ELR (cell line): ENCODE results near the gene FTO.

Source experiments
- DNase-seq: peaks from one replicate; pipeline ENCODE4 v3.0.0-alpha.2; 2015; ENCODE audit warnings: low read depth

FTO gene

DNA sequence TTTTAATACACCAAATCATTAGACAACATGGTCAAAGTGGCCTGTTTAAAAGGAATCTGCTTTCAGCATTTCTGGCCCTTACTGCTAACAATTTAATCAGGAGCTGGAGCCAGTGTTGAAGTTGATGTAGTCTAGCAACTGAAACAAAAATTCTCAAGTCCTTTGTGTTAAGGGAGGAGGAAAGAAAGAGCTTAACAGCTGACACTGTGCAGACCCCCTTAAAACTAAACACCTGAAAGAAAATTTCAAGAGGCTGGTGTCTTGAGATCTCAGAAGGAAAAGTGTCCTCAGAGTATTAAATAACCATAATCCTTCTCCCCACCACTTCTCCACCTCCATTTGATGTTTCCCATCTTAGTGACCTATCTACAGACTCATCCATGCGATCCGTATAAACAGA is 232.1 kb downstream of the FTO start:
- DNase-seq: no peak

DNA sequence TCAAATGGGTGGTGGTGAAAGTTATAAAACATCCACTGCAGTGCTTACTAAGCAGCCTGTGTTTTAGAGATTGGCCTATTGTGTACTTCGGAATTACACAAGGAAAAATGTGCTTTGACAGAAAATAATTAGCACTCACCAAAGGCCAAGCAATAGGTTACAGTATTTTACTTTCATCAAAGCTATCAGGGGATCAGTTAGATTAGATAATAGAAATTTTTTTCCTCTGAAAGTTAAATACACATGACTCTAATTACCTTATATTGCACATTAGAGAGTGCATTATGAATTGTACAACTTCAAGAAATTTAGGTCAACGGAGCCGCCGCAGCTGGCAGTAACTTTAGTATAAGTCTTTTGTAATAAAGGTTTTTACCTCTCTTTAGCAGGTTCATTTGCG is 232.6 kb downstream of the FTO start:
- no peak for DNase-seq

DNA sequence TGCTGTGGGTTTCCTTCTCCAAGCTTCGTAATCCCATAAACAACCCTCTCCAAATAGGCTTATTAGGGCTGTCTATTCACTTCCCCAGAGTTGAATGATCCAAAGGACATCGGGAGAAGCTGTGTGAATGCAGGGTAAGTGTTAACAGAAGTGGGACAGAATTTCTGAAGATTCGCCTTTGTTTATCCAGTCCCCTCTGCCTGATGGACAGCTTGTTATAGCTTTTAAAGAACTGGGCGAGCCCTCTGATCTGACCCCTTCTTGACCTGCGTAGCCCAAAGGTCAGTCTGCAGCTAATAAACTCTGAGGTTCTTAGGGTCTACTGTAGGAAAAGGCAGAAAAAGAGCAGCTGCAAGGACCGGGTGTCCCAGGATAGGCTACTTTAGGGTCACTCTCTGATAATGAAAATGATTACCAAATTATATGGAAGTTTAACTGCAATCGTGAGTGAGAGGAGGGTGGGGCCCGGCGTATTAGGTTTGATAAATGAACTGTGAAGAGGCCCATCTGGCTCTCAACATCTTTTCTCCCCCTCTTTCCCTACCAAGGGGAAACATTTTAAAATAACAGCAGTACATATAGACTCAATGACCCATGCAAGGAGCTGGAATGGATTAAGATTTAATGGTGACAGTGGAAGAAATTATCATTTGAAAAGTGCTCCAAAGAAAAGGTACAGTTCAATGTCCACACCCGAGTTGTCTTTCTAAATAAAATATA is 233.4 kb downstream of the FTO start:
- DNase-seq: no peak

DNA sequence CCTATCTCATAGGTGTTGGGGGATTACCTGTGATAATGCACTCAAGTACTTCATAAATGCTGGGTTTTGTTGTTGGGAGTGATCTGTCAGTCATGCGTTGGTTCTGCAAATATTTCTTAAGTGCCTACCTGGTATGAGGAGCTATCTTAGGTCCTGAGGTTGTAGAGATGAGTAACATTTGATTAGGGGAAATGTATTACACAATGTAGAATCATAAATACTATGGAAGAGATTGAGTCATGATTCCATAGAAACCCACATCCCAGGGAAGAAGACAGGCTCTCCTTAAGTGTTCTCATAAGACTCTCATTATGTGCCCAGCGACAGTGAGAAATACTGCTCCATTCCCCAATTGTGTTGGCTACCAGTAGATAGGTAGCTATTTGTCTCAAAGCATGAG is 240.1 kb downstream of the FTO start:
- peak; percentile 40 for DNase-seq

DNA sequence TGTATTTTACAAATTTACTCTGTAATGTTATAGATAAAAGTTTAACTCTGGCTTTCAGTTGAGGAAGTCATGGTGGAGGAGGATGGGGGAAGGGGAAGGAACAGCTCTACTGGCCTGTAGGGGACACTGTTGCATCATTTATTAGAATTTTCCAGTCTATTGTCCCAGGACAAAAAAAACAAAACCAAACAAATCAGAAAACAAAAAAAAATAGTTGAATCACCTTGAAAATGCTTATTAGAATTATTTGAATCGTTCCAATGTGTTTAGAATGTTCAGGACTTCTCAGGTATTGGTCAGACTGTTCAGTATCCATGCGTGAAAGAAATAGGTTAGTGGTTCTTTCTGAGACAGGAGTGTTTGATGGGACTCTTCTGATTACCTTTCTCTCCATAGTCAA is 242.0 kb downstream of the FTO start:
- DNase-seq: peak; percentile 61

DNA sequence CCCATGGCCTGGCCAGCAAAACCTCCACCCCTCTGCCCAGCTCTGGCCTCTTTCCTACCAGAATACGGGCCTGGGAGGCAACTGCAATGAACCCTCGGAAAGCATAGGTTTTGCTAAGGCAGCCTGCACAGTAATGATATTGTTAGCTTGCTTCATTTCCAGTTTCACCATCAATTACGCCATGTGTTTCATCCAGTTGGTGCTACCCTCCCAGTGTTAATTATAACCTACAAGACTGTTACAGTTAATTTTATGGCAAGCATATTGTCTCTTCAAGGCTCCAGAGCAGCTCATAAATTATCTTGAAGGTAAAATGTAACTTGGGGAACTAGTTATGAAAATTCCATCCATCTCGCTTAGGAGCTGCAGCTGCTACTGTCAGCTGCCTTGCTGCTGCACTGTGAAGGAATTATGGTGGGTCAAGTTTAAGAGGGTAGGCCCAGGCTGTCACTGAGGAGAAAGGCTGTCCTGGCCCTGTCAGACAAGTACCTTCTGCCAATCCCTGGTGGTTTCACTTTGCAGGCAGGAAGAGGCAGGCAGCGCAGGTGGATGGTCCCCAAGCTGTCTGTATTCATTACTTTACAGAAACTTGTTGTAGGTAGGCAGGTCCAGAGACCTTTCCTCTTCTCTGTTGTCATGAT is 242.9 kb downstream of the FTO start:
- DNase-seq: no peak

DNA sequence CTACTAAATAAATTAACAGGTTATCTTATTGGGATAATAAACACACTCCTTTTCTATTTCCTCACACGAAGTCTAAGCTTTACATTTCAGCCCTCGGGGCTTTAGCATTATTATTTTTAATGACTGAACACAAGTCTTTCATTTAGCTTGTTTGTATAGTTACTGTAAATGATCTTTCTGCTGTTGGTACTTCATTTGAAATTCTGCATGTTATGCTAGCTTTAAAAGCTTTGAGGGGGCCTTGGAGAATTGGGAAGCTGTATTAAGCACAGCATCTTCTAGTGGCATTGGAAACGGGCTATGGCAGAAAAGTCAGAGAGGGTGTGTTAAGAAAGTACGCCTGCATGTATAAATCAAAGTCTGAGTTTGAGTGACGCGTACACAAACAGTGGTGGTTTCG is 243.7 kb downstream of the FTO start:
- no peak for DNase-seq

DNA sequence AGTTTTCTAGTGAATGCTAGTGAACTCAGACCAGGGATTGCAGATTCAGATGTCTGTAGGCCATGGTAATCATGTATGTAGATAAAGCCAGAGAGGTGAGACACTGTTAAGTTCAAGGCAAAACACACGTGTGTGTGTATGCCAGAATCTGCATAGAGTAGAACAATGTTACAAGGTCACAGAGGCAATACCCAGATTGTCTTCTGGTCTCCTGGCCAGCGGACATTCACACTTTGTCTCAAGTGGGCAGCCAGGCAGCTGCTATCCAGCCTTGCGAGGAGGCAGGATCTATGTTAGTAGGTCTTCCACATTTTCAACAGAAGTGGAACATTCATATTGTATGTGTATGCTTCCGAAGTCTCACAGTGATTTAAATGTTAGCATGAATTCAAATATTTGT is 244.4 kb downstream of the FTO start:
- no peak for DNase-seq

DNA sequence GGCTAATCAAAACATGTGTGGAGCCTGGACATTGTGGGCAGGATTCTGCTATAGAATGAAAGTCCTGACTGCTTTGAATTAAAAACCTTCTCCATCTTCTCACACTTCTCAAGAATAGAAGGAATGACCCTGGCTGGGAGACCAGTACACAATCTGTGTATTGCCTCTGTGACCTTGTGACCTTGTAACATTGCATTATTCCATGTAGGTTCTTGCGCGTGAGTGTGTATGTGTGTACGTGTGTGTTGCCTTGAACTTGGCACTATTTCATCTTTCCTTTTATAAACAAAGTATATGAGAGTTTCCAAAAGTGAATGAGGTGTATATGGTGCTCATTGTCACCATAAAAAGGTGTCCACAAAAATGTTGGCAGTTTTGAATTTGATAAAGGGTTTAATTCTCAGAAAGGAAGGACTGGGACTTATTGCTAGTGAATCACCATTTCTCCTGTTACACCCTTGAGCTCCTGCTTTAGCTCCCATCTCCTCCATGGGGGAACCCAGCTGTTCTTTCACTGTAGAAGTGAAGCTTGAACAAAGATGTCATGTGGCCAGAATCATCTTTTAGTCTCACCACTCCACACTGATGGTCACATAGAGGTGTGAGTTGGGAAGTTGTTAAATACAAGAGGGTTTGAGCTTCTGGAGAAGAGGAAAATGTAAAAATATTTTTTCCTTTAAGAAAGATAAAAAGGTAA is 244.9 kb downstream of the FTO start:
- no peak for DNase-seq

DNA sequence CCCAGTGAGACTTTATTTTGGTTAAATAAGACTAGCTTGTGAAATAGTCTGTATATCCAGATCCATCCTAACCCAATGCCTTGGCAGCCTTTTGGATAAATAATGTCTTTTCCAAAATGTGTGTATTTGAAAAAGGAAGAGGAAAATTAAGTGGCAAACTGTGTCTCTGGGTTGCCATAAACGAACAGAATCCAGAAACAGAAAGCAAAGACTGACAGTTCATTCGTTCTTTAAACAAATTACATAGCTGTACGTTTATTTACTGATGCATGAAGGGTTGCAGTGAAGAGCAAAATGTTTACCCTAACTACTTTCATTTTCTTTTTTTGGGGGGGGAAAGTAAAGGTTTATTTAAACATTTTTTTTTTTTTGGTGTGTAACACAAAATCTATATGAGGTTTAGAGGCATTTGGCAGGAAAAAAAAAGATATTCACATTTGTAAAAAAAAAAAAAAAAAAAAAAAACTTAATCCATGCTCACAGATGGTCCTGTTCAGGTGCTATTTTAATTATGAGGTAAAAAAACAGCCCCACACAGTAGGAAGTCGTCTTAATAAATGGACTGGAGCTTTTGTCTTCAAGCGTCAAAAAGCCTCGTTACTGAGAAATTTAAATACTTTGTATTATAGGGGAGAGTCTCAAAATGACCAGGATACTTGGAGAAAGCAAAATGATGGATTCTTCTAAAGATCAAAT is 245.9 kb downstream of the FTO start:
- no peak for DNase-seq

DNA sequence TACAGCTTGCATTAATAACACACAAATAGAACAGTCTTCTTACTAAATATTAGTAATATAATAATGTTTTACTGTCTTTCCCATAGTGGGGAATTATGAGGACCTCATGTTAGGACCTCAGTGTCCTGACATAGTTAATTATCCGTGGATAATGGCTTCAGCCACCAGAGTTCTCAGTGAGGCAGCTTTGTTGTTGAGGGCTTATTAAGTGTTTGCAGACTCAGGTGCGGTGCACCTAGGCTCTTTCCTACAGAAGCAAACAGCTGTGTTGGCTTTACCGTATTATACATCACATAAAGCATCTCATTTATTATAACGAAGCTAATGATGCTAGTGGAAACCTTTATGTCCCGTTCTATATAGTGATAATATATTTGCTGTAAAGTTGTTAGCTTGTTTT is 246.7 kb downstream of the FTO start:
- DNase-seq: no peak

DNA sequence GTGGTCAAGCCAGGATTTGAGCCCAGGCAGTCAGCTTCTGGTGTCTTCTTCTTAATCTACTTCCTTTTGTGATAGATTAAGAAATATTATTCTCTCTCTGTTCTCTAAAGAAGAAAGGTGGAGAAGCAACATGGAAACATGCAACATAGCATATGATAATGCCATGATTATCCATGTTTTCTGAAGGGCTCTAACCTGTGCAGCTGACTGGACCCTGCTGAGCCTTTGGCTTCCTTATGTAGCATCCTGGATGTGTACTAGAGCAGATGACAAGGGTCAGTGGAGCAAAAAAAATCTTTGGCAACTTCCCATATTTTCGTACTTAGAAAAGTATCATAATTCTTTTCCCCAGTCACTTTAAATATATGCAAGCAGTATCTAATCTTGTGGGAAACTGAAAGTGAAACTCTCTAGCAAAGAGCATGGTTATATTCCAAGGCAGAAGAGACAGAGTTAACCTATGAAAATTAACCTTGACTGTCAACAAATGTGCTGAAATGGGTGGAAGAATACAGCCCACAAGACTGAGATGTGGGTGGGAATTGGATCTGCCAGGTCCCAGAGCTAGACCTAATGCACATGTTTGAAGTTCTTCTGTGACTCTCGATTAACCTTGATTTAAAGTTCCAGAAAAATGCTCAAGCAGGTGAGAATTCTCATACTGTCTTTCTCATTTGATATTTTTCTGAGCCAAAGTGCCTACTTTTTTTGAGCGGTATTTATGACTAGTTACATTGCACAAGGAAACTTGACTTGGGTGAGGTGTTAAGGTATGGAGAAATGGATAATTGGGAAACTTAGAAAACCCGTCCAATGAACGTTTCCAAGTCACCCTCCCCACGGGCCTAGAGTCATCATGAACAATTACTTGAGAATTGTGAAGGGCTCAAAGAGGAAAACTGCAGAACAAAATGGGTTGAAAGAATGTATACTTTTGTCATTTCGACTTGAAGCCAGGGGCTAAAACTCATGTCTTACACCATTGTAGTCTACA is 248.6 kb downstream of the FTO start:
- DNase-seq: peak; percentile 12

DNA sequence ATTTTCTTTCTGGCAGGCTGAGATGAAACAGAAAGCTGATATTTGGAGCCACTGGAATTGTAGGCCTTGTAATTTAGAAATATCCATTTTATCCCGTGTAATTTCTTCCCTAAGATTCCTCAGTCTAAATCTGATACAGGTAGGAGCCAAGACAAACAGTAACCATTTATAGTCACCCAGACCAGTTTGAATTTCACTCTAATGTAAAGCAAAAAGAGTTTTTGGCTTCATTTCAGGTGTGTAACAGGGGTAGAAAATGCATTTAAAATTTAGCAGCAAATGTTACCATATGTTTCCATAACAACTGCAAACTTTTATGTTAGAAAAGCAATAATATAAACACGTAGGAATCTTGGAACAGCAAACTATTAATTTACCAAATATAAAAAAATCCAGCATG is 249.4 kb downstream of the FTO start:
- DNase-seq: no peak

DNA sequence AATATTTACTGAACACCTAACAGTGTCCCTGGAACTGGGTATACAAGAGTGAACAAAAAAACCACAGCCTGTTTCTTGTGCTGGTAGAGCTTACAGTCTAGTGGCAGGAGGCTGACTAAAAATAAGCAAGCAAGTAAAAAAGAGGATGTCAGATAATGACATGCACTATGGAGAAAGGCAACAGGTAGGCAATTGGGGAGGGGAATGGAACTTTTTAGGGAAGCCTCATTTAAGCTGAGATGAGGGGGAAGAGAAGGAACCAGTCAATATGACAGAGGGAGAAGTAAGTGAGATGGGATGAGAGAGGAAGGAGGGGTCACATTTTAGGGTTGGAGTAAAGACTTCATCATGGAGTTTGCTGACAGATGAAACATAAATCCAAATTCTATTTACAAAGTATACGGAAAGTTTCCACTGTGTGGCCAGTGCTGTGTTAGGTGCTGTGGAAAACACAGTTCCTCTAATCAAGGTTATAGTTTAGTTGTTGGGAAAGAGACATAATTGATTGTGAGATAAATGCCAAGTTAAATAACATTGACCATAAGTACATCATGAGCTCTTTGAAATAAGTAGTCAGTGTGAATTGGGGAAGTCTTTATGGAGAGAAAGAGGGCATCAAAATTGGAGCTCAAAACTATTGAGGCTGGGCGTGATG is 251.4 kb downstream of the FTO start:
- DNase-seq: no peak

DNA sequence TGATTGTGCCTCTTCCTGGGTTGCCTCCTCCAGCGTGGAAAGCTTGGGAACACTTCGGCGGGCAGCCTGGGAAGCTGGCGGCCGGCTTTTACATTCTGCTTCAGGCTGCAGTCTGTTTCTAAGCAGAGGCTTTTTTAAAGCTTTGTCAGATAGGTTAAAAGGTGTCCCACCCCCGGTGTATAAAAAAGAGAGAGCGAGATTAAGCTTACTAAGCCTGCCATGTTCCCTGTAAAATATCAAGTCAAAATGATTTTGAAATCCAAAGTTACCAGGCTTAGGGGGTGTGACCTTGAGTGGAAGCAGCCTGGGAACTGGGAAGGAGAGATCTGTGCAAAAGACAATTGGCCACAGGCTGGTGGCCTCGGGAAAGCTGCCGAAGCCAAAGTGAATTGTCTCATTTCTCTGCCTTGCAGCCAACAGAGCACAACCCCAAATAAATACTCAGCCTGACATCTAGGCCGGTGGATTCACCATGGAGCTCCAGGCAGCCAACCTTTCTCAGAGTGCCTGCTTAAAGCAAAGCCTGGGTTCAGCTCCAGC is 254.5 kb downstream of the FTO start:
- DNase-seq: no peak

DNA sequence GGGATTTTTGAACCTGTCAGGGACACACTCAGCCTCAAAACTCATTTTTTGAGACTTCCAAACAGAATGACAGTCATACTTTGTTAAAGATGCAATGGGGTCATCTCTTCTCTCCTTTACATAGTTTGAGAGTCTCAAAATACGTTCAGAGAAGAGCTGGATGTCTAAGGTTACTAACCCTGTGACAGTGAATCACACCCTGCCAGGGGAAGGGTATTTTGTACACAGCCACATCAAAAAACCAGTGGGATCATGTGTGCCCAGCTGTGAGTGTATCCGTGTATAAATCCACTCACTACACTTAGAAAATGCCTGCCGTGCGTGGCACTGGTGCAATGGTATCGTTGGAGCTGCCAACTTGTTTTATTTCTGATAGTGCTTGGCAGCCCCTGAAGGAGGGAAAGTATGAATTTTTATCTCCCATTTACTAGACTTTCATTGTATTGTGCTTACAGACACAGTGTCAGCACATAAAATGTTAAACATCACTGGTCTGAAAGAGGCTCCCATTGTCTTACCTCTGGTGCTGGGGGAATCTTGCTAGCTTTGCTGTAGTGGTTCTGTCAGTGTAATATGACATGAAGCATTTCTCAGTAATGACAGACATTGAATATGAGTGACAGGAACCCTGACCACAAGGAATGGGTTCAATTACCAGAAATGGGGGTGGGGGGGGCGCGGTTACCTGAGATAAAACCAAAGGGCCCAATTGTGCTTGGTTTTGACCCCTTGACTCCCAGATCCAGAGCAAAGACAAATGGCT is 256.3 kb downstream of the FTO start:
- no peak for DNase-seq

DNA sequence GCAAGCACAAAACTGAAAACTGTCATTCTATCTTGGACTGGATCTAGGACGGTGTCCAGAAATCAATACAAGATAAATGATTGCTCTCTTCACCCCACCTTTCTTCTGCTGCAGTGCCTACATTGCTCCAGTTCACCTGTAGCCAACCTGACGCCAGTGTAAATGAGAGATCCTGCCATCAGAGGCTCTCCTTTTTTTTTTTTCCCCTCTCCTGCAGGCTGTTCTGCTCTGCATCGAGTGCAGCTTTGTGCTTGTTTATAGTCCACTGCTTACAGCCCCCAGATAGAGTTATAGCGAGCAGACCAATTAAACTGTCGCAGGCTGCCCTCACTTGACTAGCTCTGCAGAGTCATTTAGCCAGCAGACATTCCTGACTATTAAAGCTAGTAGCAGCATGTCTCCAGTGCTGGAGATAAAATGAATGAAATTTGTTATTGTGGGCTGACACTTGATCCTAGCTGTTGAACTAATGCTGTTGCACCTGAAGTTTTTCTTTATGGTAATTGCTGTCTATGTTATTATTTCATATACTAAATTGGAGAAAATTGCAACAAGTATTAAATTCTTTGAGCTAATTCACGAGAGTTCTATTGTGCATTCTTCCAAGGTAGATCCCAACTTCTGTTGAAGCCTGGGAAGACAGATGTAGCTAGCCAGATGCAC is 257.1 kb downstream of the FTO start:
- no peak for DNase-seq

DNA sequence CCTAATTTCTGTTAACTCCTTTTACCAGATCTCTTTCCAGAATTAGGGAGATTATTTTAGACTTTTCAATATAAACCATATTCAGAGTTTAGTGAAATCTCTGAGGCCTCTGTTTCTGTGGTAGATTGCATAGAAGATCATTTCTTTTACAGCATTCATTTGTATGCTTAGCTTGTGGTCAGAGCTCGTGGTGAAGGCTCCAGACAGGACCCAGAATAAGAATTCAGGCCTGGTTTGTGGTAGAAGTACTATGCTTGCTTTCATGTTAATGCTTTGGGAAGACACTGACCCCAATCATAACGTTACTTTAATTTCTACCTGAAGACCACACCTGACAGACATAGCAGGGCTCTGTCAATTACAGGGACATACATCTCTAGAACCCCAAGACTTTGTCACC is 258.1 kb downstream of the FTO start:
- no peak for DNase-seq

DNA sequence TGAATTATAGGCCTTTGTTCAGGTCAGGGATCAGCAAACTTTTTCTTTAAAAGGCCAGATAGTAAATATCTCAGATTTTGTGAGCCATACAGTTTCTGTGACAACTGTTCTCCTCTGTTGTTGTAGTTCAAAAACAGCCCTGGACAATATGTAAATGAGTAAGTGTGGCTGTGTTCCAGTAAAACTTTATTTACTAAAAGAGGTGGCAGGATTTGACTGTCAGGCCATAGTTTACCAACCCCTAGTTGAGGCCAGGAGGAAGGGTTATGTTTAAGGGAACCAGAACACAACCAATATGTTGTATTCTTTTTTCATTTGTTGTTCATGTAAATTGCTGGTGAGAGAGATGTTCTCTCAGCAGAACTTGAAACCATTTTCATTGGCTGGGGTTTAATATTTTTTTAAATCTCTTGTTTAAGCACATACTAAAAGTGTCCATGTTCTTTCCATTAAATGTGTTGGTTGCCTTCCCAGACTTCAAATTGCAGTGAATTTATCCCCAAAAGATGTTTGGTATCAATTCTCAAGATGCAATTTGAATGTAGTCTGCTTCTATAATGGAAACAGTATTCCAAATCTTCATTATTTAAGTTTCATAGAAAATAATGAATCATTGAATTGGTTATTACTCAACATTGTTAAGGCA is 260.3 kb downstream of the FTO start:
- DNase-seq: no peak
